ENCODE data around the gene SRSF11. TPM values are rescaled to one million over a fixed set of nuclear protein-coding genes. Genes with fewer than 3 reads are reported as not detected.

The SRSF11 gene
- total RNA-seq, 4 donors from 2014 or later = 139 to 325 (median 258) TPM

DNA sequence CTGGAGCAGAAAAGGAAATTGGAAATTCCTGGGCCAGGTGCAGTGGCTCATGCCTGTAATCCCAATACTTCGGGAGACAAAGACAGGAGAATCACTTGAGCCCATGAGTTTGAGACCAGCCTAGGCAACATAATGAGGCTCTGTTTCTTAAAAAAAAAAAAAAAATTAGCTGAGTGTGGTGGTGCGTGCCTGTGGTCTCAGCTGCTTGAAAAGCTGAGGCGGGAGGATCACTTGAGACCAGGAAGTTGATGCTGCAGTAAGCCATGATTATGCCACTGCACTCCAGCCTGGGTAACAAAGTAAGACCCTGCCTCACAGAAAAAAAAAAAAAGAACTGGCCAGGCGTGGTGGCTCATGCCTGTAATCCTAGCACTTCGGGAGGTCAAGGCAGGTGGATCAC lies 56.7 kb downstream of the SRSF11 start:
- Histone ChIP-seq H3K36me3 (no peaks in the 10 kb centered on the region), H3K27ac (no peak overlapping the region), H3K9me3 (no peaks in the 10 kb centered on the region), H3K27me3 (no peaks in the 10 kb centered on the region), H3K4me3 (replicated peaks in 1 of 3) (no peak overlapping the region), H3K4me1 (no peaks in the 10 kb centered on the region)
- no peak for DNase-seq
- intact Hi-C loops (cut with DNase I) = no loop called here
- WGBS, 2 donors = 96 to 97% methylated on average over 5 of the region's 5 CpGs
- no peak for TF ChIP-seq POLR2A (IDR thresholded peaks at IDR 0.05)
- TF ChIP-seq, protein P1, sequence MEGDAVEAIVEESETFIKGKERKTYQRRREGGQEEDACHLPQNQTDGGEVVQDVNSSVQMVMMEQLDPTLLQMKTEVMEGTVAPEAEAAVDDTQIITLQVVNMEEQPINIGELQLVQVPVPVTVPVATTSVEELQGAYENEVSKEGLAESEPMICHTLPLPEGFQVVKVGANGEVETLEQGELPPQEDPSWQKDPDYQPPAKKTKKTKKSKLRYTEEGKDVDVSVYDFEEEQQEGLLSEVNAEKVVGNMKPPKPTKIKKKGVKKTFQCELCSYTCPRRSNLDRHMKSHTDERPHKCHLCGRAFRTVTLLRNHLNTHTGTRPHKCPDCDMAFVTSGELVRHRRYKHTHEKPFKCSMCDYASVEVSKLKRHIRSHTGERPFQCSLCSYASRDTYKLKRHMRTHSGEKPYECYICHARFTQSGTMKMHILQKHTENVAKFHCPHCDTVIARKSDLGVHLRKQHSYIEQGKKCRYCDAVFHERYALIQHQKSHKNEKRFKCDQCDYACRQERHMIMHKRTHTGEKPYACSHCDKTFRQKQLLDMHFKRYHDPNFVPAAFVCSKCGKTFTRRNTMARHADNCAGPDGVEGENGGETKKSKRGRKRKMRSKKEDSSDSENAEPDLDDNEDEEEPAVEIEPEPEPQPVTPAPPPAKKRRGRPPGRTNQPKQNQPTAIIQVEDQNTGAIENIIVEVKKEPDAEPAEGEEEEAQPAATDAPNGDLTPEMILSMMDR (IDR thresholded peaks at IDR 0.05) = no peak

DNA sequence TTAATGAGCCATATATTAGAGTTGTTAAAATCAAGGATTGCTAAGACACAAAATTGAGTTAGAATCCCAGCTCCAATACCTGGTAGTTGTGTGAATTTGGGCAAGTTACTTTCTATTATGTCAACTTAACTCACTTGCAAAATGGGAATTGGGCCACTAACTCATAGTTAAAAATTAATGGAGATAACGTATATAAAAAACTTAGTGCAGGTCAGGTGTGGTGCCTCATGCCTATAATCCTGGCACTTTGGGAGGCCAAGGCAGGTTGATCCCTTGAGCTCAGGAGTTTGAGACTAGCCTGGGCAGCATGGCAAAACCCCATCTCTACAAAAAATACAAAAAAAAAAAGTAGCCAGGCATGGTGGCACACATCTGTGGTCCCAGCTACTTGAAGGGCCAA lies 57.5 kb downstream of the SRSF11 start:
- no peak for DNase-seq
- intact Hi-C loops (cut with DNase I) = no loop called here
- 91% methylated on average over 1 of the region's 1 CpG for WGBS, 2 donors
- no peak overlapping the region for H3K4me3 ChIP-seq (replicated peaks in 1 of 3)
- TF ChIP-seq POLR2A (IDR thresholded peaks at IDR 0.05) = no peak
- H3K9me3 ChIP-seq = no peaks in the 10 kb centered on the region
- H3K36me3 ChIP-seq = no peaks in the 10 kb centered on the region
- no peak overlapping the region for H3K27ac ChIP-seq
- no peaks in the 10 kb centered on the region for H3K4me1 ChIP-seq
- no peaks in the 10 kb centered on the region for H3K27me3 ChIP-seq

DNA sequence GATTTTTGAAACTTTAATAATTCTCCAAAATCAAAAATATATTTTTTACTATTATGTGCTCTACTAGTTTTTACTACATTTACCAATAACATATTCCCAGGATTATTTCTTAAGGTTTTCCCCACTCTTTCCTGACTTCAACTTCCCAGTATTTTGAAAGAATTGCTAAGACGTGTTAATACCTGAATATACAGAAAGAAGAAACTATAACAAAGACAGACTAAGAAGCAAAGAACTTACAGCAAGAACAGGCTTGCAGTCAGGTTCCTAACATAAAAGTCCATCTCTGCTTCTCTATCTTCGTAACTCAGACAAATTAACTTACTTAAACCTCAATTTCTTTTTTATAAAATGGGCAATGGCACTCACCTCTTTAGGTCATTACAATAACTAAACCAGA lies 63.2 kb downstream of the SRSF11 start:
- TF ChIP-seq POLR2A (IDR thresholded peaks at IDR 0.05) = no peak
- TF ChIP-seq, protein P1 (IDR thresholded peaks at IDR 0.05) = no peak
- no peaks in the 10 kb centered on the region for H3K4me1 ChIP-seq
- no peaks in the 10 kb centered on the region for H3K27me3 ChIP-seq
- H3K36me3 ChIP-seq = no peaks in the 10 kb centered on the region
- no peaks in the 10 kb centered on the region for H3K9me3 ChIP-seq
- no peak overlapping the region for H3K27ac ChIP-seq
- H3K4me3 ChIP-seq (replicated peaks in 1 of 3) = no peak overlapping the region
- no peak for DNase-seq
- intact Hi-C loops (cut with DNase I) = no loop called here
- 93 to 95% methylated on average over 2 of the region's 2 CpGs for WGBS, 2 donors

DNA sequence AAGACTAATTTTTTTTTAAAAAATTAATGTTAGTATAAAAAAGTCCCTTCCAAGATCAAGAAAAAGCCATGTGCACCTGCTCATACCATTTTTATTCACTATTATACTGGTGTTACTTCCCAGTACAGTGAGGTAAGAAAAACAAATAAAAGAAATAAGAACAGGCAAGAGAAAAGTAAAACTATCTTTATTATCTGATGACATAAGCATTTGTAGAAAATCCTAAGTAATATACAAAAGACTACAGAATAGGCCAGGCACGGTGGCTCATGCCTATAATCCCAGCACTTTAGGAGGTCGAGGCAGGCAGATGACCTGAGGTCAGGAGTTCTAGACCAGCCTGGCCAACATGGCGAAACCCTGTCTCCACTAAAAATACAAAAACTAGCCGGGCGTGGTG lies 65.3 kb downstream of the SRSF11 start:
- TF ChIP-seq, protein P1 (IDR thresholded peaks at IDR 0.05) = no peak
- TF ChIP-seq POLR2A (IDR thresholded peaks at IDR 0.05) = no peak
- Histone ChIP-seq H3K9me3 (no peaks in the 10 kb centered on the region), H3K36me3 (peaks cover 2 to 5% of the 10 kb centered on the region in 2 donors), H3K4me1 (no peaks in the 10 kb centered on the region), H3K4me3 (replicated peaks in 1 of 3) (no peak overlapping the region), H3K27me3 (no peaks in the 10 kb centered on the region), H3K27ac (no peak overlapping the region)
- WGBS, 2 donors = 96 to 98% methylated on average over 5 of the region's 5 CpGs
- no peak for DNase-seq
- intact Hi-C loops (cut with DNase I) = no loop called here

DNA sequence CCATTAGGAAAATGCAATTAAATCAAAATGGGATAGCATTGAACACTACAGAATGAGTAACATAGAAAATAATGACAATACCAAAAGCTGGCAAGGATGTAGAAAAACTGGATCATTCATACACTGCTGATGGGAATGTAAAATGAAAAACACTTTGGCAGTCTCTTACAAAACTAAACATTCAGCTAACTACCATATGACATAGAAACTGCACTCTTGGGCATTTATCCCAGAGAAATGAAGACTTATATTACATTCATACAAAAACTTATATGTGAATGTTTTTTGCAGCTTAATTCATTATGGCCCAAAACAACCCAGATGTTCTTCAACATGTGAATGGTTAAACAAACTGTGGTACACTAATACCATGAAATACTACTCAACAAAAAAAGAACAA lies 67.0 kb downstream of the SRSF11 start:
- H3K36me3 ChIP-seq = peaks cover 10 to 11% of the 10 kb centered on the region in 2 donors
- H3K4me1 ChIP-seq = no peaks in the 10 kb centered on the region
- no peaks in the 10 kb centered on the region for H3K27me3 ChIP-seq
- no peak overlapping the region for H3K4me3 ChIP-seq (replicated peaks in 1 of 3)
- intact Hi-C loops (cut with DNase I) = no loop called here
- no peaks in the 10 kb centered on the region for H3K9me3 ChIP-seq
- TF ChIP-seq, protein P1 (IDR thresholded peaks at IDR 0.05) = no peak
- TF ChIP-seq POLR2A (IDR thresholded peaks at IDR 0.05) = no peak
- H3K27ac ChIP-seq = no peak overlapping the region
- DNase-seq = no peak

DNA sequence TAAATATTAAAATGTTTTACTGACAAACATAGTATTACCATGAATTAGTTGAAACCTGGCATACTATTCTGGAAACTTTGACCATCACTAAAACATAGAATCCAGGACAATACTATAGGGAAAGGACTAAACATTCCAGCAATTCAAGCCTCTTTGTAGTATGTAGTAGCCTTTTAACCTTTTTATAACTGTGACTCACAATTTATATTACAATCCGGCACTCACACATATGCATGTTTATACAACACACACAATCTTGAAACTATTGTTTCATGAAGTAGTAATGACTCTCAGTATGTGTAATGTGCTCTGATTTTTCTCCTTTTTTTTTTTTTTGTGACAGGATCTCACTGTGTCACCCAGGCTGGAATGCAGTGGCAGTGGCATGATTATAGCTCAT lies 69.0 kb downstream of the SRSF11 start:
- Histone ChIP-seq H3K4me1 (no peaks in the 10 kb centered on the region), H3K9me3 (no peaks in the 10 kb centered on the region), H3K27ac (no peak overlapping the region), H3K27me3 (no peaks in the 10 kb centered on the region), H3K36me3 (peaks cover 13 to 17% of the 10 kb centered on the region in 2 donors), H3K4me3 (replicated peaks in 1 of 3) (no peak overlapping the region)
- TF ChIP-seq POLR2A (IDR thresholded peaks at IDR 0.05) = no peak
- TF ChIP-seq, protein P1 (IDR thresholded peaks at IDR 0.05) = no peak
- intact Hi-C loops (cut with DNase I) = no loop called here
- WGBS, 2 donors = 92 to 94% methylated on average over 1 of the region's 1 CpG
- DNase-seq = no peak
